B cell (primary cell): Measurements from ENCODE around the gene ERC1. TPM values are rescaled to one million over a fixed set of nuclear protein-coding genes. Genes with fewer than 3 reads are reported as not detected.
A peak's percentile ranks its signal among the peaks of the same experiment; 100 is the strongest.

Source experiments
- ATAC-seq: fragments of 200-7000 bp; cut with Tn5 transposase; one replicate; pipeline ENCODE4 v1.10.0; 2021; ENCODE audit warnings: low read depth, mild to moderate bottlenecking, moderate number of reproducible peaks, moderate library complexity
- CTCF ChIA-PET: fragments of 350-600 bp; sonication (Branson Sonifier 250); formaldehyde crosslinking; loops from one replicate; lab custom pipeline; 2021; ENCODE audit warnings: antibody characterized with exemption, inconsistent platforms; lab: Charles Lee
- POLR2A ChIA-PET: fragments of 350-600 bp; sonication (Branson Sonifier 250); formaldehyde crosslinking; loops from one replicate; lab custom pipeline; 2021; ENCODE audit warnings: antibody characterized with exemption; lab: Charles Lee
- DNase-seq: peaks from one replicate; pipeline ENCODE4 v3.0.0; 2013
- H2AFZ ChIP-seq: 2 replicates; pipeline ENCODE4 v1.6.1; 2012; ENCODE audit warnings: mild to moderate bottlenecking, low read depth, low read length; ENCODE audit not compliant: insufficient read depth, poor library complexity, severe bottlenecking
- H3K27ac ChIP-seq, 2 donors: 1 replicate in 1 of 2; 2 replicates in 1 of 2; pipeline ENCODE4 v1.5.1; 2012 to 2013; ENCODE audit warnings: low read length in 2 of 2, mild to moderate bottlenecking in 2 of 2, moderate library complexity in 1 of 2
- H3K27me3 ChIP-seq, 4 experiments: fragments of 200-600 bp in 1 of 4; sonication (generic) in 1 of 4; replicated peaks in 1 of 4; 1 replicate in 2 of 4; 2 replicates in 2 of 4; pipeline versions ENCODE4 v1.6.1 to v1.7.0; 2013 to 2016; ENCODE audit warnings: low read length in 3 of 4, mild to moderate bottlenecking in 2 of 4, mixed read lengths in 1 of 4, moderate library complexity in 1 of 4; ENCODE audit not compliant: insufficient read depth in 4 of 4, control insufficient read depth in 3 of 4; ENCODE audit errors: control extremely low read depth in 1 of 4
- H3K36me3 ChIP-seq, 2 experiments: replicated peaks in 1 of 2; 1 replicate in 1 of 2; 2 replicates in 1 of 2; pipeline versions ENCODE4 v1.6.1 to v1.7.1; 2013; ENCODE audit warnings: low read length in 1 of 2; ENCODE audit not compliant: insufficient read depth in 2 of 2, control insufficient read depth in 1 of 2; ENCODE audit errors: control extremely low read depth in 1 of 2, extremely low read depth in 1 of 2
- H3K4me1 ChIP-seq, 2 donors: fragments of 200-600 bp in 1 of 2; sonication (generic) in 1 of 2; 1 replicate in 1 of 2; 2 replicates in 1 of 2; pipeline versions ENCODE4 v1.5.1 to v1.6.1; 2013 to 2017; ENCODE audit warnings: low read length in 2 of 2; ENCODE audit not compliant: control insufficient read depth in 2 of 2, insufficient read depth in 2 of 2
- H3K4me2 ChIP-seq: replicated peaks from 2 replicates; pipeline ENCODE3; 2012; ENCODE audit warnings: mild to moderate bottlenecking, low read depth, low read length; ENCODE audit not compliant: poor library complexity, severe bottlenecking
- H3K4me3 ChIP-seq, 5 experiments: fragments of 200-600 bp in 1 of 5; sonication (generic) in 1 of 5; 1 replicate in 3 of 5; 2 replicates in 2 of 5; pipeline versions ENCODE4 v1.5.1 to v1.7.0; 2011 to 2016; ENCODE audit warnings: low read length in 4 of 5, mild to moderate bottlenecking in 4 of 5, low read depth in 2 of 5, control low read depth in 1 of 5, moderate library complexity in 1 of 5; ENCODE audit not compliant: insufficient read depth in 1 of 5; ENCODE audit errors: control extremely low read depth in 1 of 5, extremely low read depth in 1 of 5
- H3K79me2 ChIP-seq: fragments of 200-600 bp; sonication (generic); one replicate; pipeline ENCODE4 v1.6.0; 2016; ENCODE audit warnings: low read length; ENCODE audit not compliant: control insufficient read depth, insufficient read depth
- H3K9ac ChIP-seq: fragments of 200-600 bp; sonication (generic); 2 replicates; pipeline ENCODE4 v1.6.1; 2017; ENCODE audit warnings: mild to moderate bottlenecking, low read length, moderate library complexity
- H3K9me3 ChIP-seq, 3 donors: one replicate each; pipeline versions ENCODE4 v1.6.1 to v1.7.1; 2013; ENCODE audit warnings: low read length in 2 of 3; ENCODE audit not compliant: control insufficient read depth in 2 of 3, insufficient read depth in 1 of 3; ENCODE audit errors: control extremely low read depth in 1 of 3
- H4K20me1 ChIP-seq: 2 replicates; pipeline ENCODE4 v1.6.0; 2012; ENCODE audit warnings: mild to moderate bottlenecking, low read length; ENCODE audit not compliant: insufficient read depth, control insufficient read depth, poor library complexity, severe bottlenecking
- H3K27ac Mint-ChIP-seq: one replicate; pipeline ENCODE4 v1.8.0; 2021; ENCODE audit warnings: mixed read lengths
- H3K27me3 Mint-ChIP-seq: one replicate; pipeline ENCODE4 v1.8.0; 2021; ENCODE audit warnings: mixed read lengths
- H3K4me1 Mint-ChIP-seq: one replicate; pipeline ENCODE4 v1.8.0; 2021; ENCODE audit warnings: mixed read lengths
- H3K4me3 Mint-ChIP-seq: one replicate; pipeline ENCODE4 v1.8.0; 2021; ENCODE audit warnings: mixed read lengths
- H3K9me3 Mint-ChIP-seq: one replicate; pipeline ENCODE4 v1.8.0; 2022; ENCODE audit warnings: mixed read lengths; ENCODE audit not compliant: insufficient read depth
- CTCF ChIP-seq: fragments of 200-600 bp; IDR thresholded peaks from one replicate; pipeline ENCODE4 v1.8.0; 2022; ENCODE audit warnings: antibody characterized with exemption, mild to moderate bottlenecking
- EZH2 ChIP-seq: IDR thresholded peaks from 2 replicates; pipeline ENCODE4 v1.6.1; 2012; ENCODE audit warnings: borderline replicate concordance, low read depth, mild to moderate bottlenecking, moderate library complexity, low read length; ENCODE audit not compliant: insufficient read depth, poor library complexity, severe bottlenecking
- WGBS: methylation state at CpG from one replicate; pipeline ENCODE4 v1.1.5; 2013; ENCODE audit warnings: missing lambda C conversion rate; ENCODE audit not compliant: insufficient coverage; 5-methylcytosine and 5-hydroxymethylcytosine counted together
- intact Hi-C: fragments of 100-400 bp; cut with micrococcal nuclease; formaldehyde crosslinking; loops from one replicate; pipeline ENCODE4 v1.10.0; 2022
- polyA plus RNA-seq: library from polyadenylated mRNA; depleted of rRNA; stranded (reverse); fragments of >200 nt; gene quantifications from 2 replicates; pipeline ENCODE4 v1.2.3, GENCODE V29; 2012
- total RNA-seq, 2 donors: library from RNA; stranded (reverse); fragments of 120-200 nt in 1 of 2; gene quantifications; 1 replicate in 1 of 2; 2 replicates in 1 of 2; pipeline versions ENCODE4 v1.2.3 to v1.2.4, GENCODE V29; 2013 to 2022

The ERC1 gene
- total and polyA plus RNA-seq, 2 donors (not counting 1 experiment from before 2014, with no cell fraction given), result 4.0 to 77.6 TPM

- H3K4me1 ChIP-seq, result peaks cover 8 to 9% of the 10 kb centered on the region in 2 donors
- no peak for DNase-seq
- no peaks in the 10 kb centered on the region for H4K20me1 ChIP-seq
- H3K9ac ChIP-seq, result peak overlapping the region; percentile 8
- Mint-ChIP-seq H3K27me3 (no peaks in the 10 kb centered on the region), H3K4me1 (no peaks in the 10 kb centered on the region), H3K9me3 (no peaks in the 10 kb centered on the region), H3K27ac (no peak overlapping the region), H3K4me3 (no peak overlapping the region)
- ATAC-seq, result no peak
- no peaks in the 10 kb centered on the region for H3K36me3 ChIP-seq
- peak overlapping the region in 1 of 2 donors; percentile 20 for H3K27ac ChIP-seq
- no peak for TF ChIP-seq EZH2
- no peak for TF ChIP-seq CTCF
- no peak overlapping the region for H3K4me3 ChIP-seq
- ChIA-PET POLR2A (no interaction called here), CTCF (no interaction called here)
- H3K79me2 ChIP-seq, result no peaks in the 10 kb centered on the region
- WGBS, result 43% methylated on average over 5 of the region's 6 CpGs
- H3K4me2 ChIP-seq, result no peak overlapping the region
- intact Hi-C loops, result no loop called here
- H2AFZ ChIP-seq, result no peak overlapping the region
- H3K9me3 ChIP-seq, result no peaks in the 10 kb centered on the region
- no peaks in the 10 kb centered on the region for H3K27me3 ChIP-seq
Measured at GRCh38 chr12:1217191-1217949, 226.3 kb downstream of the ERC1 start.

GRCh38 chr12:1218369-1218768, 227.3 kb downstream of the ERC1 start:
- H3K9me3 ChIP-seq, result no peaks in the 10 kb centered on the region
- intact Hi-C loops, result no loop called here
- no peaks in the 10 kb centered on the region for H3K36me3 ChIP-seq
- H3K27ac ChIP-seq, result no peak overlapping the region
- Mint-ChIP-seq H3K9me3 (no peaks in the 10 kb centered on the region), H3K4me1 (no peaks in the 10 kb centered on the region), H3K27me3 (no peaks in the 10 kb centered on the region), H3K27ac (no peak overlapping the region), H3K4me3 (no peak overlapping the region)
- H3K79me2 ChIP-seq, result no peaks in the 10 kb centered on the region
- CTCF ChIA-PET, result no interaction called here
- POLR2A ChIA-PET, result no interaction called here
- no peak overlapping the region for H3K4me3 ChIP-seq
- 94% methylated on average over 1 of the region's 2 CpGs for WGBS
- H4K20me1 ChIP-seq, result no peaks in the 10 kb centered on the region
- H3K4me2 ChIP-seq, result no peak overlapping the region
- peaks cover 8 to 9% of the 10 kb centered on the region in 2 donors for H3K4me1 ChIP-seq
- TF ChIP-seq EZH2, result no peak
- no peak for TF ChIP-seq CTCF
- DNase-seq (no peak), ATAC-seq (no peak)
- no peak overlapping the region for H3K9ac ChIP-seq
- no peaks in the 10 kb centered on the region for H3K27me3 ChIP-seq
- H2AFZ ChIP-seq, result no peak overlapping the region
